Measurements from ENCODE around the gene NPAS2. TPM values are rescaled to one million over a fixed set of nuclear protein-coding genes. Genes with fewer than 3 reads are reported as not detected.

NPAS2 gene
- total RNA-seq, 1 experiment from 2014 or later: 10.5 TPM

DNA sequence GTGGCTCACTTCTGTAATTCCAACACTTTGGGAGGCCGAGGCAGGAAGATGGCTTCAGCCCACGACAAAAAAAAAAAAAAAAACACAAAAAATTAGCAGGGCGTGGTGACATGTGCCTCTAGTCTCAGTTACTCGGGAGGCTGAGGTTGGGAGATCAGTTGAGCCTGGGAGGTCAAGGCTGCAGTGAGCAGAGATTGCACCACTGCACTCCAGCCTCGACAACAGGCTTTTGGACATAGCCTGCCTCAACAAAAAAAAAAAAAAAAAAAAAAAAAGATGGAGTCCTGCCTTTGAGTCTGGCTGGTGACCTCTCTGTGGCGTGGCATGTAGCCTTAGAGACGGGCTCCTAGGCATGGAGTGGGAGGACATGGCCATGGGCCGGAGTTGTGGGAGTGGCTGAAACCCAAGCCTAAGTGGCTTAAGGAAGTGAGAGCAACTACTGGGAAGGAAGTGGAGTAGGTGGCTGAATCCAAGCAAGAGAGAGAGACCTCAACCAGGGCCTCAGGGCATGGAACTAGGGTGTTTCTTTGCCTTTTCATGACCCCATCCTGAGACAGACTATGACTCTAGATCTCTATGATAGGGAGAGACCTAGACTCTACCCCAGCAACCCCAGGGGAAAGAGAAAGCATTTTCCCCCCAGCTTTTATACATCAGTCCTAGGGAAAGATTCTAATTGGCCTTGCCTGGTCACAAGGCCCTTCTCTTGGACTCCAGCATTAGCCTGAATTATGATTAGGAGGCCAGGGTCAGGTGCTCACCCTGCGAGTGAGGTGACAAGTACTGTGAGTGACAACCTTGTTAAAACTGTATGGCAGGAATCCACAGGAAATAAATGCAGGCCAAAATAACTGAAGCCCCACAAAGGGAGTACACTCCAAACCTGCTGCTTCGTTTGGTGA is 34.2 kb downstream of the NPAS2 start:
- DNase-seq (ENCODE audit: low spot score): no peak

DNA sequence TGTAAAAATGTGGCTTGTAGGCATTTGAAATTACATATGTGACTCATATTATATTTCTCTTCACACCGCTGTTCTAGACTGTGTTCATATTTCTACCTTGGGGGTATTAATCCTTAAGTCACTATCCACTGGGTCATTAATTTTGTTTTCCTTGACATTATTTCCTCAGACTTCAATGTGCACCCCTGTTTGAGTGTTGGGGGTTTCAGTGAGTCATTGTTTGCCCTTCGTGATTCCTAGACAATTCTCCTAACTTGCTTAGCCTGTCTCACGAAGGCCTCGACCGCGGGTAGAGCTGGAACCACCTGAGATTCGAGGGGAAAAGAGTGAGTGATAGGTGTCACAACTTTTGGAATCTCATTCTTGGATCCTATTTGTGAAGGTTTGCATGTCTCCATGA is 35.1 kb downstream of the NPAS2 start:
- DNase-seq (ENCODE audit: low spot score): no peak

GRCh38 chr2:100855606-100856005 is 35.7 kb downstream of the NPAS2 start:
- DNase-seq (ENCODE audit: low spot score): no peak

GRCh38 chr2:100856732-100857131 is 36.8 kb downstream of the NPAS2 start:
- DNase-seq (ENCODE audit: low spot score): peak; percentile 22

DNA sequence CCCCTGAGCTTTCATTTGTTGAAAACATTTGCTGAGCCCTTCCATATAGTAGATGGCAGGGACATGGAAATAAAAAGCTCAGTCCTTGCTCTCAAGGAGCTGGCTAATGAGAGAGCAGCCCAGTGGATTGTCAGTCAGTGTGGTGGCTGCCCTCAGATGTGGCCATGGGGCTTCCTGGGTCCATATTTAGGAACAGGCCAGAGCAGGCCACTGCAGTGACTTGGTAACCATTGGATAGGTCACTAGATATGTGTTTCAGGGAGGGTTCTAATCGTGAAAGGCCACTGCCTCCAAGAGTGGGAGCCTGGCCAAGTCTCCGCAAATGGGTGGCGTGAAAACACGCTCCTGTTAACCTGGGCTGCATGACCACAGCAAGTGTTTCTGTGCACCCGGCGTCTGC is 37.4 kb downstream of the NPAS2 start:
- DNase-seq (ENCODE audit: low spot score): no peak

DNA sequence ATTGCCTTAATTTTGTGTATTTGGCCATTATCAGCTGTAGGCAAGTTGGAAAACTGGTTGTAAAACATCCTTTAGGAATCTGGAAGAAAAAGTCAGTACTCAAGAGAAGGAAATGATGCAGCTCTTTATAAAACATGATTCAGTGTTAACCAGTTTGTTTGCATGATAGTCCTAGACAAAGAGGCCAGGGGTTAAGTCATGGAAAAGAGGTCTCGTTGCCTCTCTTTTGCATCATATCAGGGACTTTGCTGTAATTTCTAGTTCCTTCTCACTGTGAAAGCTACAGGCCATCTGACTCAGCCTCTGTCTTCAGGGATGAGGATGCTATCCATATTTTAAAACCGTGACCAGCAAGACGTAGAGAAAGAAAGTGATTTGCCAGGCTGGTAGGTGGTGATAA is 38.0 kb downstream of the NPAS2 start:
- DNase-seq (ENCODE audit: low spot score): no peak

DNA sequence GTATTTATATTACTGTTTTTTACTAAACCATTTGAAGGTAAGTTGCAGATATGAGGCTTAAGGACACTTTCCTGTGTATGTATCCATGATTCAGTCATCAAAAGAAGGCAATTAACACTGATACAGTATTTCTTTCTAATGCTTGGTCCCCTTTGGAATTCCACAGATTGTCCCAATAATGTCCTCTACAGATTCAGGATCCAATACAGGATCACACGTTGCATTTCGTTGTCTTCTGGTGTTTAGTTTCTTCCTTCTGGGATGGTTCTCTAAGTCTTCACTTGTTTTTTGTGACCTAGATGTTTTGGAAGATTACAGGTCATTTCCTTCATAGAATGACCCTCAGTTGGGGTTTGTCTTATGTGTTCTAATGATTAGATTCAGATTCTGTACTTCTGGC is 40.0 kb downstream of the NPAS2 start:
- no peak for DNase-seq (ENCODE audit: low spot score)

DNA sequence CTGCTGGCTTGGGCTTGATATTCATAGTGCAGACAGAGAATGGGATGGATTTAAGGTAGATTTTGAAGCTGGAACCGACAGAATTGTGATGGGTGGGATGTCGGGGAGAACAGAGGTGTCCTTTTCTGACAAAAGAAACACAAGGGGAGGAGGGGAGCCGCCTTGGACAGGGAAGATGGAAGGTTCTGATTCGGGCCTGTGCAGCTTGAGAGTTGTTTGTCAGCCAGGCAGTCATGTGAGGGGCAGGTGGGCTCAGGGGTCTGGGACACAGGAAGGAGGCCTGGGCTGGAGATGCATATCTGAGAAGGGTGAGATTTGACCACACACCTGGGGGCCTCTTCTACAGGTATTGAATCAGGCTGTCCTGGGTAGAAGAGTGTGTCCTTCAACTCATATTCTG is 41.4 kb downstream of the NPAS2 start:
- DNase-seq (ENCODE audit: low spot score): no peak

GRCh38 chr2:100862081-100862480 is 42.1 kb downstream of the NPAS2 start:
- DNase-seq (ENCODE audit: low spot score): no peak

GRCh38 chr2:100865816-100866460 is 46.0 kb downstream of the NPAS2 start:
- DNase-seq (ENCODE audit: low spot score): peak; percentile 74

GRCh38 chr2:100868083-100868482 is 48.1 kb downstream of the NPAS2 start:
- no peak for DNase-seq (ENCODE audit: low spot score)

DNA sequence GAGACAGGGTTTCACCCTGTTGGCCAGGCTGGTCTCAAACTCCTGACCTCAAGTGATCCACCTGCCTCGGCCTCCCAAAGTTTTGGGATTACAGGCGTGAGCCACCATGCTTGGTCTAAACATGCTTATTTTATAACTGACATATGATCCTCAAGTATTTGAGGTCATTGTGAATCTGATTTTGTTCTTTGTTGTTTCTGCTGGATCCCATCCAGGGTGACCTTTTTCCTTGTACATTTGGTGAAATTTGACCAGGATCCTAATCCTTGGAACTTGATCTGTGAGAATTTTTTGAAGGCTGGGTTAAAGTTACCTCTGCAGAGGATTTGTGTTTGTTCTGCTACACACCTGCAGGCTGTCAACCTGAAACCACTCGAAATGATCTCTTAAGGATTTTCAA is 49.2 kb downstream of the NPAS2 start:
- no peak for DNase-seq (ENCODE audit: low spot score)

GRCh38 chr2:100870652-100871531 is 51.0 kb downstream of the NPAS2 start:
- no peak for DNase-seq (ENCODE audit: low spot score)

DNA sequence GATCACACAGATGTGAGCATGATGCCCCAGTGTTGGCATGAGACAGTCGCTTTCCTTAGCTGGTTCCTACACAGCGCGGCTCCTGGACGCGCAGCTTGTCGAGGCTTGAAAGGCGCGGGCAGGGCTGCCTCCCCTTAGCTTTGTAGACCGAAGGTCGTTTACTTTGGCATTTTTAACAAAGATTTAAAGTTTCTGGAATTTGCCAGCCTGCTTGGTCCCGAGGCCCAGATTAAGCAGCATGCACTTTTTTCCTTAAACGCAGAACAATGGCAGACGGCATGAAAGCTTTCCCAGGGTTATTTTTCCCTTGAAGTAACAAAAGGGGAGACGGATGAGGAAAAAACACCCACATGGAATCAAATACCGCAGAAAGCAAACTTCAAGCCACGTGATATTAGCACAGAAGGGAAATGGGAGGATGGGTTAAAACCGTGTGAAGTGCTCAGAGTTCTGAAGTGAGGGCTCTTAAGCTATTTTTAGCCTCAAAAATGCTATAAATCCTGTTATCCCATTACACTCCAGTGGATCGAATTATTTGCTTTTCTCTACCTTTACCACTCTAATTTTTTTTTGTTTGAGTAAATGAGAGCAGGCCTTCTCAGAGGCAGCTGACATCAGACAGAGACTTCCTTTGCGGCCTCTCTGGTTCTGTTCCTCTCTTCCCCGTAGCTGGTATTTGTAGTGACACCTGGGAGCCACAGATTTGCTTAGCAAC is 55.7 kb downstream of the NPAS2 start:
- DNase-seq (ENCODE audit: low spot score): no peak

DNA sequence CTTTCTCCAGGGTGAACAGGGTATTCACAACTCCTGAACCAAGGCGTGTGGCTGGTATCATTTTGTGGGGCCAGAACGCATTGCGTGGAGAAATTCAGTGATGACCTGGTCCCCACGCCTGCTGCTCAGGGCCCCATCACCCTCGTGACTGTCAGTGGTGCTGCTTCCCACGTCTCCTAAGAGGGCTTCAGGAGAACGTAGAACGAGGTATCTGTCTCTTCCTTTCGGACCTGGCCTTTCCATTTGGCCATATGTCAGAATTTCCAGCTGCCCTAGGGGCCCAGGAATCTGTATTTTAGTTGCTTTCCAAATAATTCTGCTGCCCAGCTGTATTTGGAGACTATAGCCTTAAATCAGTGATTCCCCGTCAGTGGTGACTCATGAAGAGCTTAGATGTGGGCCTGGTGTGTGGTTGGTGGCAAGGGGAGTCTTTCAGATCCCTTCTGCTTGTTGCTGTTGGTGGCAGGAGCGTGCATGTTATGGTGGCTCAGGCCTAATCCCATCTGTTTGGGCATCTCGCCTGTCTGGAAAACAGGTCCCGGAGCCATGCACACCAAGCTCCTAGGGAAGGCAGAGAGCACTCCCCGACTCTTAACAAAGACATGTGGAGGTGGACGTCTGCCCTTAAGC is 56.4 kb downstream of the NPAS2 start:
- no peak for DNase-seq (ENCODE audit: low spot score)

DNA sequence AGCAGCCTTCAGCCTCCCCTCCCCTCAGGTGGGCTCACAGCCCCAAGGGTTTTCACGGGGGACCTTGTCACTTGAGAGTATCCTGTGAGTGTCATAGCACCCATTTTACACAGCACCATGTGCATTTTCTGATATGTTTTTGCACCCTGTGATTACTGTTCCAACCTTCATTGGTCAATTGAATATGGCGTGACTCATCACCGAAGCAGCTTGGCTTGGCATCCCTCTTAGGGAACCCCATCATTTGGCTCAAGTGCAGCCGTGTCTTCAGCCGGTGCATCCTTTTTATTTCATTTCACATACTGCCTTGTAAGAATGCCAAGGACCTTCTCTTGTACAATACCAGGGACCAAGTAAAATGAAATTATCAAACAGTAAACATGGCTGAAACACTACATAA is 57.6 kb downstream of the NPAS2 start:
- no peak for DNase-seq (ENCODE audit: low spot score)

- no peak for DNase-seq (ENCODE audit: low spot score)
Measured at GRCh38 chr2:100878000-100878791, 58.3 kb downstream of the NPAS2 start.

DNA sequence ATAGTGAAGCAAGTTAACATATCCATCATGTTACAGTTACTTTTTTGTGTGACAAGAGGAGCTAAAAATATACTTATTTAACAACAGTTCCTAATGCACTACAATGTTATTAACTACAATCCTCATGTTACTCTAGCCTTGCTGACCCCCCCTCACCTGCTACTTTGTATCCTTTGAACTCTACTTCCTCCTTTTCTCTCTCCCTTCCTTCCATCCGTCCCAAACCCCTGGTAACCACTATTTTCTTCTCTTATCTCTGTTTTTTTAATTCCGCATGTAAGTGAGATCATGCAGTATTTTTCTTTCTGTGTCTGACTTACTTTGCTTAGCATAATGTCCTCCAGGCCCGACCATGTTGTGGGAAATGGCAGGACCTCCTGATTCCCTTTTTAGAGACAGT is 59.4 kb downstream of the NPAS2 start:
- DNase-seq (ENCODE audit: low spot score): no peak

GRCh38 chr2:100880036-100880435 is 60.1 kb downstream of the NPAS2 start:
- DNase-seq (ENCODE audit: low spot score): no peak

- no peak for DNase-seq (ENCODE audit: low spot score)
Measured at GRCh38 chr2:100880730-100881129, 60.8 kb downstream of the NPAS2 start.
